ENCODE results near the gene RIMBP3B.
"Not testable (repeated sequence)": the region's sequence is repeated elsewhere in the genome, so short reads cannot be mapped to it uniquely, and the experiment has no call there.

The RIMBP3B gene

DNA sequence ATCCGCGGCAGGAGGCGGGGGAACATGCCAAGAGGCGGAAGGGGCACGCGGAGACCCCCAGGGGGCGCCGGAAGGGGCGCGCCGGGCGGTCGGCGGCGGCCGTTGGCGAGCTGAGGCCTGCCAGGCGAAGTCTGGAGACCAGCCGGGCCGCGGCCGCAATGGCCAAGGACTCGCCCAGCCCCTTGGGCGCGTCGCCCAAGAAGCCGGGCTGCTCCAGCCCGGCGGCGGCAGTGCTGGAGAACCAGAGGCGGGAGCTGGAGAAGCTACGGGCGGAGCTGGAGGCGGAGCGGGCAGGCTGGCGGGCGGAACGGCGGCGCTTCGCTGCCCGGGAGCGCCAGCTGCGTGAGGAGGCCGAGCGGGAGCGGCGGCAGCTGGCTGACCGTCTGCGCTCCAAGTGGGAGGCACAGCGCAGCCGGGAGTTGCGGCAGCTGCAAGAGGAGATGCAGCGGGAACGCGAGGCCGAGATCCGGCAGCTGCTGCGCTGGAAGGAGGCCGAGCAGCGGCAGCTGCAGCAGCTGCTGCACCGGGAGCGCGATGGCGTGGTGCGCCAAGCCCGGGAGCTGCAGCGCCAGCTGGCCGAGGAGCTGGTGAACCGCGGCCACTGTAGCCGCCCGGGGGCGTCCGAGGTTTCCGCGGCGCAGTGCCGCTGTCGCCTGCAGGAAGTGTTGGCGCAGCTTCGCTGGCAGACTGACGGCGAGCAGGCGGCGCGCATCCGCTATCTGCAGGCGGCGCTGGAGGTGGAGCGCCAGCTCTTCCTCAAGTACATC is at the start of gene RIMBP3B:
Gene RIMBP3B, plus strand, starts transcription at position 51 of the 767 bp plus-strand sequence. Its CDS starts 108 bp downstream, at position 159.
- DNase-seq (ENCODE audit: low read depth) = not testable (repeated sequence)

GRCh38 chr22:21357527-21357926 is 26.0 kb upstream of the RIMBP3B start:
- DNase-seq (ENCODE audit: low read depth) = not testable (repeated sequence)

DNA sequence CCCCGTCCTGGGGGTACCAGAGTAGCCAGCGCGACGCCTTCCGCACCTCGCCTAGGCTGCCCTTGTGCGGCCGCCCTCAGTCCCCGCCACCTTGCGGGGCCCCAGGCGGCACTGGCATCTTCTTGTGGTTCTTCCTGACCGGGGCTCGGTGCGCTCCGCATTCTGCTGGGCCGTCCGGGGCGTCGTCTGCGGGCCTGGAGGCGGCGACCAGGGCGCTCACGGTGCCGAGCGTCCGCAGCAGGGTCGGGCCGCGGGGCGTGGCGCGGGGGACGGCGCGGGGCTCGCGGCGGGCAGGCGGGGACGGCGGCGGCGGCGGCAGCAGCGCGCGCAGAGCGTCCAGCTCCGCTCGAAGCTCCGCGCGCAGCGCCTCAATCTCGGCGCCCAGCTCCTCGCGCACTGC is 23.0 kb upstream of the RIMBP3B start:
- not testable (repeated sequence) for DNase-seq (ENCODE audit: low read depth)

GRCh38 chr22:21362473-21362872 is 21.1 kb upstream of the RIMBP3B start:
- not testable (repeated sequence) for DNase-seq (ENCODE audit: low read depth)

DNA sequence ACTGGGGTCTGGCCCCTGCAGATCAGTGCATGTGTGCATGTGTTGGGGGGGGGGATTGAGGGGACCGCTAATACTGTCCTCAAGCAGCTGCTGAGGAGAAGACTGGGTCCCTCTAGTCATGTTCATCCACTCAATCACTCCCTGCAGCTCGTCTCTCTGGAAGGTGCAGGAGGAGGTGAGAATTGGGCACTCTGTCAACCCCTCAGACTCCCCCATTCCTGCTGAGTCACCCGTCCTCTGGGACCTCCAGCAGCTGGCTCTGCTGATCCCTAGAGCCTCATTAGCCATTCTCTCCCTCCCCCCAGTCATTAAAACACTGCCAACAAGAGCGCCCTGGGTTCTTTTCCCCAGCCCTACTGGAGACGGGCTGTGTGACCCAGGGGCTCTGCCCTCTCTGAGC is 20.5 kb upstream of the RIMBP3B start:
- DNase-seq (ENCODE audit: low read depth) = not testable (repeated sequence)

DNA sequence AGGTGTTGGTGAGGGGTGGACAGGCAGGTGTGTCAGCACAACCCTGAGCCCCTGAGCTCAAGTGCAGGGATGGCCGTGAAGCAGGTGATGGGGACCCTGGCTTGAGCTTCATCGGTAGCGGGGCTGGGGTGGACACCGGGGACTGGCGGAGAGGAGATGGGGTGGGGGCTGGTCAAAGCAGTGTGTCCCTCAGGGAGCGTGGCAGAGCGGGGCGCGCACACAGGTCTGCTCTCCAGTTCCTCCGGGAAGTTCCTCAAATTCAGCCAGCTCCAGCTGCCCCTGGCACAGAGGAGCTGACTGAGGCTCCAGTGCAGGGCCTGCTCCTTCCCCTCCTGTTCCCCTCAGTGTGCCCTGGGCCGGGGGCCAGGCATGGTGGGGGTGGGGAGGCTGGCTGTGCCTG is 19.7 kb upstream of the RIMBP3B start:
- DNase-seq (ENCODE audit: low read depth) = not testable (repeated sequence)

GRCh38 chr22:21364362-21364761 is 19.2 kb upstream of the RIMBP3B start:
- DNase-seq (ENCODE audit: low read depth) = not testable (repeated sequence)

- not testable (repeated sequence) for DNase-seq (ENCODE audit: low read depth)
Observed at GRCh38 chr22:21365337-21365736, 18.2 kb upstream of the RIMBP3B start.

- DNase-seq (ENCODE audit: low read depth) = not testable (repeated sequence)
Observed at GRCh38 chr22:21368603-21369310, 14.8 kb upstream of the RIMBP3B start.

GRCh38 chr22:21375880-21376279 is 7.7 kb upstream of the RIMBP3B start:
- not testable (repeated sequence) for DNase-seq (ENCODE audit: low read depth)

GRCh38 chr22:21384468-21385357 is 1.2 kb downstream of the RIMBP3B start:
- DNase-seq (ENCODE audit: low read depth) = not testable (repeated sequence)

DNA sequence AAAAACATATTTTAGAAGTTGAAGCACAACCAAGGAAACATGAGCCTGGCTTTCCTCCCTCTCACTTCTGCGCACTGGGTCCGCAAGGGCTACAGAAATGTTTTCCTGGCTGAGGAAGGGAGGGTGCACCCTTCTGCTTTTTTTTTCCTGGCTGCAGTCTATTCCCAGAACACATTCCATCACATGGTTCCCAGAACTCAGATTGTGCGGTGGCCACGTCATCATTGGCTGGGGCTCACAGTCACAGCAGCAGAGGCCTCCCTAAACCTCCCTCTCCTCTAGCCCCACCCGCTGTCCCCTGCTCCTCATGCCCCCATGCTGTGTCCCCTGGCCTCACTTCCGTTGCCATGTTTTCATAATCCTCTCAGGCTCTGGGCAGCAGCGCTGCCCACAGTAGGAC is 5.9 kb downstream of the RIMBP3B start:
- DNase-seq (ENCODE audit: low read depth) = not testable (repeated sequence)

DNA sequence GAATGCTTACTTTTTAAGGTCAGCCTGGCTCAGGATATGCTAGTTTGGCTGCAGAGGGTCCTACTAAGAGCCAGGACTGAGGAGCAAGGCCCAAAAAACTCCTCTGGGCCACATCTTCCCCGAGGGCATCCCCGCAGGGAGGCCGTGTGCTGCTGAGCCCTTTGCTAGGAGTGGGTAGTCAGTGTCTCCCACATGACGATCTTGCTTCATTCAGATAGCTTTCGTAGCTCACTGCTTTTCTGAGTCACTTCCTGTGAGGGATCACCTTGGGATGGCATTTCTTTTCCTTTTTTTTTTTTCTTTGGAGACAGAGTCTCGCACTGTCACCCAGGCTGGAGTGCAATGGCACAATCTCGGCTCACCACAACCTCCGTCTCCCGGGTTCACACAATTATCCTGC is 6.5 kb downstream of the RIMBP3B start:
- DNase-seq (ENCODE audit: low read depth) = not testable (repeated sequence)

- not testable (repeated sequence) for DNase-seq (ENCODE audit: low read depth)
Observed at GRCh38 chr22:21394613-21395012, 11.1 kb downstream of the RIMBP3B start.

- DNase-seq (ENCODE audit: low read depth) = not testable (repeated sequence)
Observed at GRCh38 chr22:21401197-21401969, 17.8 kb downstream of the RIMBP3B start.

DNA sequence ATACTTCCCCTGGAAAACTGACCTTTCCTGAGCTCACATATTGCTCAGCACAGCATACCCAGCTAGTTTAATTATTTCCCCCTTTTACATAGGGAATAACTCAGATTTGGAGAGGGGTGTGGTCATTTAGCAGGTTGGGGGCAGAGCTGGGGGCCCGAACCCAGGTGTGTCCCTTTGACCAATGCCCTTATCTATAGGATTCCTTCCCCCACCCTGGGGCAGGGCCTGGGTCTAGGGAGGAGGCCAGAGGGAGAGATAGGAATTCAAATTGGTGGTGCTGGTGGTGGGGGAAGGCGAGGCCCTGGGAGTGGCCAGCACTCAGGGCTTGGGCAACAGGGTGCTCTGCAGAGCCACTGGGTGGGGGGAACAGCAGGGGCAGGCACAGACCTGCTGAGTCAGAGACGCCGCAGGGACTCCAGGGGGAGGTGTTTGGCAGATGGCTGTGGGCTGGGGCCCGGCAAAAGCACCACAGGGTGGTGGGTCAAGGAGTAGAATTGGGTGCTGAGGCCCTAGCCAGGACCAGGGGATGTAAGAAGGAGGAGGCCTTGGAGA is 19.3 kb downstream of the RIMBP3B start:
- not testable (repeated sequence) for DNase-seq (ENCODE audit: low read depth)

DNA sequence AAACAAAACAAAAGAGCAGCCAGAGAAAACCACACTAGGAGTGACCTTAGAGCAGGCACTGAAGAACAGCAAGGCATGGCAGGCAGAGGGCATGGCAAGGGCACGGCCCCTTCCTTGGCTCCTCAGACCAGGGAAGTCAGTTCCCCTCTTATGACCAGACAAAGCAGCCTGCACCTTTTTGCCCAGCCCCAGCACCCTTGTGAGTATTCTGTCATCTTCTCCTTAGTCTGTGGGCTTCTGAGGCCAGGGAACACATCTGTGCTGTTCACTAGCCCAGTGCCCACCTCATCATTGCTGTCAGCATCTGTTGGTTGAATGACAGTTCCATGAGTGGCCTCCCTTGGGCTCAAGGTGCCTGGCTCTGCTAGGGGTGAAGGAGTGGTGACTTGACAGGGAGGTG is 23.6 kb downstream of the RIMBP3B start:
- DNase-seq (ENCODE audit: low read depth) = not testable (repeated sequence)

GRCh38 chr22:21407792-21408191 is 24.2 kb downstream of the RIMBP3B start:
- DNase-seq (ENCODE audit: low read depth) = not testable (repeated sequence)

DNA sequence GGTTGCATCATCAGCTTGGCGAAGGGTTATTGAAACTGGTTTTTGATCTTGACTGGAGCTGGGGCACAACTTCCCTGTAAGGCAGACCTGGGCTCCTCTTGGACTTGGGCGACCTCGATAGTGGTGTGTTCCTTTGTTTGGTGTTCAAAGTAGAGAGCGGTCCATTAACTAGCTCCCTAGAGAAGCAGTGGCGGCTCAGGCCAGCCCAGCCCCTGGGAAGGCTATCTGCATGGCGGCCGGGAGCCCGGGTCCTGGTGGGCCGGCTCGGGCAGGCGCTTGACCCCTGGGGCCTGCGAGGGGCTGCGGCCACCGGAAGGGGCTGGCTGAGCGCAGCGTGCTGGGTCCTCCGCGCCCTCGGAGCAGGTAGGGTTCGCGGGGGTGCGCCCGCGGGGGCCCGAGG is 32.8 kb downstream of the RIMBP3B start:
- DNase-seq (ENCODE audit: low read depth) = not testable (repeated sequence)

GRCh38 chr22:21417227-21417746 is 33.7 kb downstream of the RIMBP3B start, which contains the start of gene HIC2:
Gene HIC2, plus strand, starts transcription at chr22:21417371. Its CDS starts 25,461 bp downstream, at chr22:21442832.
- not testable (repeated sequence) for DNase-seq (ENCODE audit: low read depth)

- DNase-seq (ENCODE audit: low read depth) = not testable (repeated sequence)
Observed at GRCh38 chr22:21417853-21418252, 34.3 kb downstream of the RIMBP3B start.
